ENCODE results near the gene MAP4K3. TPM values are rescaled to one million over a fixed set of nuclear protein-coding genes. Genes with fewer than 3 reads are reported as not detected.
"Not testable (repeated sequence)": the region's sequence is repeated elsewhere in the genome, so short reads cannot be mapped to it uniquely, and the experiment has no call there.

Gene MAP4K3
- total RNA-seq, 1 donor from 2014 or later, result 11.0 TPM

GRCh38 chr2:39394516-39394961, 42.5 kb downstream of the MAP4K3 start:
- POLR2A ChIA-PET, result no interaction called here
- H3K27ac Mint-ChIP-seq, result no peak overlapping the region
- no peak overlapping the region for H3K4me3 Mint-ChIP-seq

DNA sequence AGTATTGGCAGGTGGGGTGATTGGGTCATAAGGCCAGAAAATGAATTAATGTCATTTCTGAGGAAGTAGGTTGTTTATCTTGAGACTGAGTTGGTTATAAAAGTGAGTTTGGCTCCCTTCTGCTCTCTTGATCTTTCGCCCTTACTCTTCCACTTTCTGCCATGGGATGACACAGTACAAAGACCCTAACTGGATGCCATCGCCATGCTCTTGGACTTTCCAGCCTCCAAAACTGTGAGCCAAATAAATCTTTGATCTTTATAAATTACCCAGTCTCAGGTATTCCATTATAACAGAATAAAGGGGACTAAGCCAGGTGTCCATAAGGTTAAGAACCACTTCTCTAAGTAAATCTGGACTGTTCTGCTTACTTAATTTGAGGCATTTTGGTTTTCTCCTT, 44.4 kb downstream of the MAP4K3 start:
- CTCF ChIA-PET, result no interaction called here
- peaks cover 3% of the 10 kb centered on the region for H3K4me1 Mint-ChIP-seq
- H3K36me3 Mint-ChIP-seq (ENCODE audit: low read depth), result no peaks in the 10 kb centered on the region
- POLR2A ChIA-PET, result no interaction called here
- H3K4me3 Mint-ChIP-seq, result no peak overlapping the region
- ATAC-seq (ENCODE audit: low read depth) (no peak), DNase-seq (no peak)
- no peak overlapping the region for H3K27ac Mint-ChIP-seq
- no peak for TF ChIP-seq CTCF (IDR thresholded peaks at IDR 0.05)
- H3K27me3 Mint-ChIP-seq, result no peaks in the 10 kb centered on the region
- intact Hi-C loops (cut with micrococcal nuclease), result loop anchor here (2.0 kb wide), 1 partner anchor 16 kb away; no protein-coding TSS in a partner anchor
- no peaks in the 10 kb centered on the region for H3K9me3 Mint-ChIP-seq

More at GRCh38 chr2:39394516-39394961, 42.5 kb downstream of the MAP4K3 start:
- CTCF ChIA-PET, result interaction anchor here (0.9 kb wide), 1 partner anchor 14 kb away, joined by 3 read pairs; no protein-coding TSS in a partner anchor
- Mint-ChIP-seq H3K36me3 (ENCODE audit: low read depth) (no peaks in the 10 kb centered on the region), H3K27me3 (no peaks in the 10 kb centered on the region), H3K4me1 (peaks cover 3% of the 10 kb centered on the region), H3K9me3 (no peaks in the 10 kb centered on the region)
- ATAC-seq (ENCODE audit: low read depth), result no peak
- TF ChIP-seq CTCF (IDR thresholded peaks at IDR 0.05), result no peak
- intact Hi-C loops (cut with micrococcal nuclease), result no loop called here
- no peak for DNase-seq

GRCh38 chr2:39390216-39390615, 46.9 kb downstream of the MAP4K3 start:
- no peak overlapping the region for H3K4me3 Mint-ChIP-seq
- CTCF ChIA-PET, result no interaction called here
- intact Hi-C loops (cut with micrococcal nuclease), result no loop called here

DNA sequence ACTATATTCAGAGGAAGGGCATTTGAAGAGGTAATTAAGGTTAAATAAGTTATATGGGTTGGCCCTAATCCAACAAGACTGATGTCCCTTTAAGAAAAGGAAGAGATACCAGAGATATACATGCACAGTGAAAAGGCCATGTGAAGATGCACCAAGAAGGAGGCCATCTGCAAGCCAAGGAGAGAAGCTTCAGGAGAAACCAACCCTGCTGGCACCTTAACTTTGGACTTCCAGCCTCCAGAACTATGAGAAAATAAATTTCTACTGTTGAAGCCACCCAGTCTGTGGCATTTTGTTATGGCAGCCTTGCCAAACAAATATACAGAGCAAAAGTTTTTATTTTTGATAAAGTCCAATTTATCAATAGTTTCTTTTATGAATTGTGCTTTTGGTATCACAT, 51.0 kb downstream of the MAP4K3 start:
- intact Hi-C loops (cut with micrococcal nuclease), result no loop called here
- no peak for TF ChIP-seq CTCF (IDR thresholded peaks at IDR 0.05)
- ATAC-seq (ENCODE audit: low read depth) (no peak), DNase-seq (no peak)
- H3K36me3 Mint-ChIP-seq (ENCODE audit: low read depth), result peaks cover 2% of the 10 kb centered on the region
- peaks cover 2% of the 10 kb centered on the region for H3K4me1 Mint-ChIP-seq
- no peaks in the 10 kb centered on the region for H3K27me3 Mint-ChIP-seq
- ChIA-PET POLR2A (no interaction called here), CTCF (no interaction called here)
- H3K4me3 Mint-ChIP-seq, result no peak overlapping the region
- H3K9me3 Mint-ChIP-seq, result peaks cover 2% of the 10 kb centered on the region
- no peak overlapping the region for H3K27ac Mint-ChIP-seq

More at GRCh38 chr2:39390216-39390615, 46.9 kb downstream of the MAP4K3 start:
- Mint-ChIP-seq H3K27ac (no peak overlapping the region), H3K4me1 (peaks cover 3% of the 10 kb centered on the region), H3K9me3 (peaks cover 2% of the 10 kb centered on the region), H3K27me3 (no peaks in the 10 kb centered on the region), H3K36me3 (ENCODE audit: low read depth) (peaks cover 2% of the 10 kb centered on the region)
- no peak for TF ChIP-seq CTCF (IDR thresholded peaks at IDR 0.05)
- POLR2A ChIA-PET, result no interaction called here
- ATAC-seq (ENCODE audit: low read depth) (no peak), DNase-seq (no peak)

DNA sequence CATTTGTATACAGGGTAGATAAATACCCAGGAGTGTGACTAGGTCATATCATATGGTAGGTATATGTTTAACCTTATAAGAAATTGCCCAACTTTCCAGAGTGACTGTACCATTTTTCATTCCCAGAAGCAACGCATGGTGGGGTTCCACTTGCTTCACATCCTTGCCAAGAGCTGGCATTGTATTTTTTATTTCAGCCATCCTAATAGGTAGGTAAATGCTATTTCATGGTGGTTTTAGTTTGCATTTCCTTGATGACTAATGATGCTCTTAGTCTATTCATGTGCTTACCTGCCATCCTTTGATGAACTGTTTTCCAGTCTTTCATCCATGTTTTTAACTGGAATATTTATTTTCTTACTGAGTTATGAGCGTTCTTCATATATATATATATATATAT, 51.9 kb downstream of the MAP4K3 start:
- DNase-seq, result no peak
- H3K4me1 Mint-ChIP-seq, result peaks cover 10% of the 10 kb centered on the region
- no peak for ATAC-seq (ENCODE audit: low read depth)
- H3K27me3 Mint-ChIP-seq, result no peaks in the 10 kb centered on the region
- H3K27ac Mint-ChIP-seq, result no peak overlapping the region
- intact Hi-C loops (cut with micrococcal nuclease), result no loop called here
- CTCF ChIA-PET, result no interaction called here
- no peak overlapping the region for H3K4me3 Mint-ChIP-seq
- peaks cover 2% of the 10 kb centered on the region for H3K36me3 Mint-ChIP-seq (ENCODE audit: low read depth)
- peaks cover 2% of the 10 kb centered on the region for H3K9me3 Mint-ChIP-seq
- no peak for TF ChIP-seq CTCF (IDR thresholded peaks at IDR 0.05)
- POLR2A ChIA-PET, result no interaction called here

DNA sequence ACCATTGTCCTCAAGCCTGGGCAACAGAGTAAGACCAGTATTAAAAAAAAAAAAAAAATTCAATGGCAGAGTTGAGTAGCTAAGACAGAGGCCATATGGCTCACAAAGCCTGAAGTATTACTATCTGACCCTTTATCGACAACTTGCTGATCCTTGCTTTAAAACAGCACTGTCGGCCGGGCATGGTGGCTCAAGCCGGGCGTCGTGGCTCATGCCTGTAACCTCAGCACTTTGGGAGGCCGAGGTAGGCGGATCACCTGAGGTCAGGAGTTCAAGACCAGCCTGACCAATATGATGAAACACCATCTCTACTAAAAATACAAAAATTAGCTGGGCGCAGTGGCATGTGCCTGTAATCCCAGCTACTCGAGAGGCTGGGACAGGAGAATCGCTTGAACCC, 53.0 kb downstream of the MAP4K3 start:
- POLR2A ChIA-PET, result not testable (repeated sequence)

More for the DNA sequence above, 53.0 kb downstream of the MAP4K3 start:
- H3K27me3 Mint-ChIP-seq; CTCF ChIA-PET; ATAC-seq (ENCODE audit: low read depth); H3K9me3 Mint-ChIP-seq; intact Hi-C loops (cut with micrococcal nuclease); H3K36me3 Mint-ChIP-seq (ENCODE audit: low read depth); H3K27ac Mint-ChIP-seq; DNase-seq; H3K4me3 Mint-ChIP-seq: not testable (repeated sequence)
- H3K4me1 Mint-ChIP-seq, result peaks cover 17% of the 10 kb centered on the region

All from activated B cell treated with CpG ODN at 0.5 μM for 24 hours (primary cell).